Left ventricle myocardium inferior (tissue), 1 donor: ENCODE results near the gene SLC26A11. TPM values are rescaled to one million over a fixed set of nuclear protein-coding genes. Genes with fewer than 3 reads are reported as not detected.

Source experiments
- DNase-seq: peaks from one replicate; pipeline ENCODE4 v3.0.0-alpha.2; 2020
- H3K27ac ChIP-seq: fragments of 200-600 bp; replicated peaks from 2 replicates; pipeline ENCODE4 v1.8.0; 2021
- H3K27me3 ChIP-seq: fragments of 200-600 bp; 2 replicates; pipeline ENCODE4 v1.8.0; 2021; ENCODE audit warnings: low read depth
- H3K36me3 ChIP-seq: fragments of 200-600 bp; 2 replicates; pipeline ENCODE4 v1.8.0; 2021
- H3K4me1 ChIP-seq: fragments of 200-600 bp; 2 replicates; pipeline ENCODE4 v1.8.0; 2021
- H3K4me3 ChIP-seq: fragments of 200-600 bp; 2 replicates; pipeline ENCODE4 v1.8.0; 2021; ENCODE audit warnings: mild to moderate bottlenecking, moderate library complexity
- H3K9me3 ChIP-seq: fragments of 200-600 bp; replicated peaks from 2 replicates; pipeline ENCODE4 v1.8.0; 2021
- CTCF ChIP-seq: fragments of 200-600 bp; IDR thresholded peaks from 2 replicates; pipeline ENCODE4 v1.8.0; 2021; ENCODE audit warnings: antibody characterized with exemption, mild to moderate bottlenecking, borderline replicate concordance
- intact Hi-C: fragments of 100-400 bp; cut with micrococcal nuclease; formaldehyde crosslinking; loops from one replicate; pipeline ENCODE4 v1.11.0; 2022
- total RNA-seq: library from RNA; stranded (reverse); fragmentation: NEBNext Ultra II Directional; extraction: Animal tissue kit (Norgen Biotek cat#: 25700); gene quantifications from one replicate; pipeline ENCODE4 v1.2.1, GENCODE V29; 2021
- donor health status: DM: no; HTN: yes; CAD: no; lungs with severe emphysema.

SLC26A11 gene
- total RNA-seq, 1 donor from 2014 or later = 4.1 TPM

GRCh38 chr17:80227666-80228065 is 7.4 kb downstream of the SLC26A11 start:
- no peak for TF ChIP-seq CTCF
- Histone ChIP-seq H3K27ac (no peak overlapping the region), H3K27me3 (no peaks in the 10 kb centered on the region), H3K4me3 (no peak overlapping the region), H3K4me1 (no peaks in the 10 kb centered on the region), H3K36me3 (peaks cover 50% of the 10 kb centered on the region), H3K9me3 (peaks cover 18% of the 10 kb centered on the region)
- no peak for DNase-seq
- intact Hi-C loops = no loop called here

GRCh38 chr17:80228477-80228876 is 8.2 kb downstream of the SLC26A11 start:
- Histone ChIP-seq H3K4me3 (no peak overlapping the region), H3K36me3 (peaks cover 54% of the 10 kb centered on the region), H3K9me3 (peaks cover 26% of the 10 kb centered on the region), H3K27me3 (no peaks in the 10 kb centered on the region), H3K27ac (no peak overlapping the region), H3K4me1 (no peaks in the 10 kb centered on the region)
- intact Hi-C loops = no loop called here
- DNase-seq = no peak
- no peak for TF ChIP-seq CTCF

GRCh38 chr17:80229011-80229410 is 8.8 kb downstream of the SLC26A11 start:
- Histone ChIP-seq H3K36me3 (peaks cover 58% of the 10 kb centered on the region), H3K4me3 (no peak overlapping the region), H3K27ac (no peak overlapping the region), H3K4me1 (no peaks in the 10 kb centered on the region), H3K27me3 (no peaks in the 10 kb centered on the region), H3K9me3 (peaks cover 31% of the 10 kb centered on the region)
- no peak for TF ChIP-seq CTCF
- intact Hi-C loops = no loop called here
- no peak for DNase-seq

- TF ChIP-seq CTCF = no peak
- Histone ChIP-seq H3K27me3 (no peaks in the 10 kb centered on the region), H3K27ac (no peak overlapping the region), H3K9me3 (peaks cover 33% of the 10 kb centered on the region), H3K4me1 (no peaks in the 10 kb centered on the region), H3K36me3 (peaks cover 91% of the 10 kb centered on the region), H3K4me3 (no peak overlapping the region)
- DNase-seq = no peak
- intact Hi-C loops = no loop called here
Observed at GRCh38 chr17:80232438-80232837, 12.2 kb downstream of the SLC26A11 start.

GRCh38 chr17:80233202-80233601 is 13.0 kb downstream of the SLC26A11 start:
- no peaks in the 10 kb centered on the region for H3K27me3 ChIP-seq
- intact Hi-C loops = no loop called here
- peaks cover 92% of the 10 kb centered on the region for H3K36me3 ChIP-seq
- H3K4me3 ChIP-seq = no peak overlapping the region
- no peak for DNase-seq
- H3K4me1 ChIP-seq = no peaks in the 10 kb centered on the region
- H3K27ac ChIP-seq = no peak overlapping the region
- TF ChIP-seq CTCF = no peak
- peaks cover 33% of the 10 kb centered on the region for H3K9me3 ChIP-seq

- H3K36me3 ChIP-seq = peaks cover 76% of the 10 kb centered on the region
- no peak overlapping the region for H3K27ac ChIP-seq
- H3K4me1 ChIP-seq = no peaks in the 10 kb centered on the region
- H3K4me3 ChIP-seq = no peak overlapping the region
- no peaks in the 10 kb centered on the region for H3K27me3 ChIP-seq
- peaks cover 23% of the 10 kb centered on the region for H3K9me3 ChIP-seq
- no peak for DNase-seq
- intact Hi-C loops = no loop called here
- TF ChIP-seq CTCF = no peak
Observed at GRCh38 chr17:80236911-80237310, 16.7 kb downstream of the SLC26A11 start.
